RWPE2 (cell line): ENCODE measurements around the gene NANS.

Experiments used
- ATAC-seq: fragments of 200-7000 bp; cut with Tn5 transposase; 3 replicates; pipeline ENCODE4 v1.9.1; 2021; ENCODE audit warnings: low read depth
- DNase-seq: peaks from one replicate; pipeline ENCODE4 v3.0.0-alpha.2; 2020; ENCODE audit warnings: low spot score
- H3K27ac ChIP-seq: fragments of 450-650 bp; 2 replicates; pipeline ENCODE4 v1.5.1; 2017; ENCODE audit warnings: mild to moderate bottlenecking; ENCODE audit not compliant: poor library complexity, severe bottlenecking
- H3K27me3 ChIP-seq: fragments of 250-450 bp; sonication (Bioruptor Pico); 2 replicates; pipeline ENCODE4 v1.5.1; 2021; ENCODE audit warnings: mild to moderate bottlenecking, moderate library complexity; ENCODE audit not compliant: insufficient read depth, poor library complexity, severe bottlenecking
- H3K36me3 ChIP-seq: fragments of 250-450 bp; sonication (Bioruptor Pico); 2 replicates; pipeline ENCODE4 v1.5.1; 2020; ENCODE audit warnings: low read depth, mild to moderate bottlenecking, moderate library complexity
- H3K4me1 ChIP-seq: fragments of 250-450 bp; sonication (Bioruptor Pico); 2 replicates; pipeline ENCODE4 v1.5.1; 2021; ENCODE audit warnings: mild to moderate bottlenecking, moderate library complexity; ENCODE audit not compliant: insufficient read depth, poor library complexity, severe bottlenecking
- H3K4me3 ChIP-seq: fragments of 250-450 bp; sonication (Bioruptor Pico); 2 replicates; pipeline ENCODE4 v1.5.1; 2021; ENCODE audit warnings: mild to moderate bottlenecking, moderate library complexity; ENCODE audit not compliant: severe bottlenecking
- H3K9me3 ChIP-seq: fragments of 250-450 bp; sonication (Bioruptor Pico); 2 replicates; pipeline ENCODE4 v1.5.1; 2021; ENCODE audit warnings: mild to moderate bottlenecking, moderate library complexity; ENCODE audit not compliant: severe bottlenecking
- CTCF ChIP-seq: fragments of 450-650 bp; IDR thresholded peaks from one replicate; pipeline ENCODE4 v1.5.1; 2017; ENCODE audit warnings: mild to moderate bottlenecking, moderate library complexity; ENCODE audit not compliant: poor library complexity, severe bottlenecking

The NANS gene

GRCh38 chr9:98064623-98065392 is 8.3 kb downstream of the NANS start:
- Histone ChIP-seq H3K36me3 (peaks cover 82% of the 10 kb centered on the region), H3K4me3 (no peak overlapping the region), H3K27ac (no peak overlapping the region), H3K9me3 (no peaks in the 10 kb centered on the region), H3K27me3 (no peaks in the 10 kb centered on the region), H3K4me1 (no peaks in the 10 kb centered on the region)
- no peak for ATAC-seq
- TF ChIP-seq CTCF: no peak
- DNase-seq: no peak

GRCh38 chr9:98066235-98066634 is 9.7 kb downstream of the NANS start:
- ATAC-seq: no peak
- Histone ChIP-seq H3K4me3 (no peak overlapping the region), H3K27ac (no peak overlapping the region), H3K27me3 (no peaks in the 10 kb centered on the region), H3K36me3 (peaks cover 76% of the 10 kb centered on the region), H3K9me3 (no peaks in the 10 kb centered on the region), H3K4me1 (no peaks in the 10 kb centered on the region)
- TF ChIP-seq CTCF: no peak
- no peak for DNase-seq

- H3K27ac ChIP-seq: no peak overlapping the region
Observed at GRCh38 chr9:98067184-98067583, 10.7 kb downstream of the NANS start.

GRCh38 chr9:98069551-98069950 is 13.0 kb downstream of the NANS start:
- Histone ChIP-seq H3K4me1 (peaks cover 1% of the 10 kb centered on the region), H3K36me3 (peaks cover 51% of the 10 kb centered on the region), H3K27ac (no peak overlapping the region), H3K4me3 (no peak overlapping the region), H3K9me3 (no peaks in the 10 kb centered on the region), H3K27me3 (no peaks in the 10 kb centered on the region)
- ATAC-seq (no peak), DNase-seq (no peak)
- TF ChIP-seq CTCF: no peak

More at GRCh38 chr9:98067184-98067583, 10.7 kb downstream of the NANS start:
- Histone ChIP-seq H3K36me3 (peaks cover 74% of the 10 kb centered on the region), H3K4me3 (no peak overlapping the region), H3K27me3 (no peaks in the 10 kb centered on the region), H3K9me3 (no peaks in the 10 kb centered on the region), H3K4me1 (no peaks in the 10 kb centered on the region)
- no peak for ATAC-seq
- no peak for TF ChIP-seq CTCF
- no peak for DNase-seq

- Histone ChIP-seq H3K27ac (no peak overlapping the region), H3K36me3 (peaks cover 43% of the 10 kb centered on the region)
- no peak for DNase-seq
Observed at GRCh38 chr9:98070704-98071103, 14.2 kb downstream of the NANS start.

More at GRCh38 chr9:98070704-98071103, 14.2 kb downstream of the NANS start:
- H3K4me3 ChIP-seq: no peak overlapping the region
- H3K9me3 ChIP-seq: no peaks in the 10 kb centered on the region
- H3K27me3 ChIP-seq: no peaks in the 10 kb centered on the region
- peaks cover 4% of the 10 kb centered on the region for H3K4me1 ChIP-seq
- TF ChIP-seq CTCF: no peak
- ATAC-seq: no peak
